IPS-NIHi7 (cell line): ENCODE measurements around the gene PCDHAC2.

Source experiments
- DNase-seq: peaks from one replicate; pipeline ENCODE4 v3.0.0; 2012; ENCODE audit warnings: mixed read lengths; ENCODE audit errors: extremely low spot score

The PCDHAC2 gene, protein sequence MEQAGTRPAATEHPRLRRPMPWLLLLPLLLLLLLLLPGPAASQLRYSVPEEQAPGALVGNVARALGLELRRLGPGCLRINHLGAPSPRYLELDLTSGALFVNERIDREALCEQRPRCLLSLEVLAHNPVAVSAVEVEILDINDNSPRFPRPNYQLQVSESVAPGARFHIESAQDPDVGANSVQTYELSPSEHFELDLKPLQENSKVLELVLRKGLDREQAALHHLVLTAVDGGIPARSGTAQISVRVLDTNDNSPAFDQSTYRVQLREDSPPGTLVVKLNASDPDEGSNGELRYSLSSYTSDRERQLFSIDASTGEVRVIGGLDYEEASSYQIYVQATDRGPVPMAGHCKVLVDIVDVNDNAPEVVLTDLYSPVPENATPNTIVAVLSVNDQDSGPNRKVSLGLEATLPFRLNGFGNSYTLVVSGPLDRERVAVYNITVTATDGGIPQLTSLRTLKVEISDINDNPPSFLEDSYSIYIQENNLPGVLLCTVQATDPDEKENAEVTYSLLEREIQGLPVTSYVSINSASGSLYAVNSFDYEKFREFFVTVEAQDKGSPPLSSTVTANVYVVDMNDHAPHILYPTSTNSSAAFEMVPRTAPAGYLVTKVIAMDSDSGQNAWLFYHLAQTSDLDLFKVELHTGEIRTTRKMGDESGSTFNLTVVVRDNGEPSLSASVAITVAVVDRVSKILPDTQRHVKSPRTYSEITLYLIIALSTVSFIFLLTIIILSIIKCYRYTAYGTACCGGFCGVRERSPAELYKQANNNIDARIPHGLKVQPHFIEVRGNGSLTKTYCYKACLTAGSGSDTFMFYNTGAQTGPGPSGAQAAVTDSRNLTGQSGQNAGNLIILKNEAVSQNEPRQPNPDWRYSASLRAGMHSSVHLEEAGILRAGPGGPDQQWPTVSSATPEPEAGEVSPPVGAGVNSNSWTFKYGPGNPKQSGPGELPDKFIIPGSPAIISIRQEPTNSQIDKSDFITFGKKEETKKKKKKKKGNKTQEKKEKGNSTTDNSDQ

DNA sequence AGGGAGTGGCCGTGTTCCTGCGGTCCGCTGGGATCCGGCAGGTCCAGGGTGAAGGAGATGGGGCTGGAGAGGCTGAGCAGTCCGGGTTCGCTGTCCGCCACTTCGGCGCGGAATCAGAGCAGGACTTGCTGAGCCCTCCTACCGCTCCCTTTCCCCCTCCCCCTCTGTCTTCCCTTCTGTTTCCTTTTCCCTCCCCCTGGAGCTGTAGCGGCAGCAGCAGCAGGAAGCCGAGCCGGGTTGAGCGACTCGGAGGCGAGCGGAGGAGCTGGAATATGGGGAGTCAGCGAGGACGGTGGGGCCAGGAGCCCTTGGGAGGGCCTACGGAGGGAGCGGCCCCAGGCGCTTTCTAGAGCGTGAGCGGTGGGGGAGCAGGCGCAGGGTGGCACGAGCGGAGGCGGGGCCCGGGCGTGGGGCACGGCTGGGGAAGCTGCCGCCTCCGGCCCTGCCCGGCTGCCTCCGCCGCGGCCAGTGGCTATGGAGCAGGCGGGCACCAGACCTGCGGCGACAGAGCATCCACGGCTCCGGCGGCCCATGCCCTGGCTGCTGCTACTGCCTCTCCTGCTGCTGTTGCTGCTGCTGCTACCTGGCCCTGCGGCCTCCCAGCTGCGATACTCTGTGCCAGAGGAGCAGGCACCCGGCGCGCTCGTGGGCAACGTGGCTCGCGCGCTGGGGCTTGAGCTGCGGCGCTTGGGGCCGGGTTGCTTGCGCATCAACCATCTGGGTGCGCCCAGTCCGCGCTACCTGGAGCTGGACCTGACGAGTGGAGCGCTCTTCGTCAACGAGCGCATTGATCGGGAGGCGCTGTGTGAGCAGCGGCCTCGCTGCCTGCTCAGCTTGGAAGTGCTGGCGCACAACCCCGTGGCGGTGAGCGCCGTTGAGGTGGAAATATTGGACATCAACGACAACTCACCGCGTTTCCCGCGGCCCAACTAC lies at the start of gene PCDHAC2:
TSS of gene PCDHAC2 (plus strand) at position 184 of the 933 bp plus-strand sequence. CDS start at position 475, 291 bp downstream.
- DNase-seq: peak; percentile 72

DNA sequence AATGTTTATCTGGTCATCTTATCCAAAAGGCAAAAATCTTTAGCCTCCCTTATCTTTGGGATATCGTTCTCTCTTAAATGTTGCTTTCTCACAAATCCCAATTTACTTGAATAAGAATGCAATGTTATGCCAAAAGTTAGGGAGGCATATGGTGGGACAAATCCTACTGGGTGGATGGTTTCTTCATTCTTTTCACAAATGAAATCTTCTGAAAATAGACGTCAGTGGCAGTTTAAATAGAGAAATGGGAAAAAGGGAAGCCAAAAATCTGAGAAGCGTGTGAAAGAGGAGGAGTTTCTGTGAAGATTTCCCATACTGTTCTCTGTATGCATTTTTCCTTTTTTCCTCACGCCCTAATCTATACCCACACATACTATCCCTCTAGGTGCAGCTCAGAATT lies 42.7 kb upstream of the PCDHAC2 start:
- no peak for DNase-seq

DNA sequence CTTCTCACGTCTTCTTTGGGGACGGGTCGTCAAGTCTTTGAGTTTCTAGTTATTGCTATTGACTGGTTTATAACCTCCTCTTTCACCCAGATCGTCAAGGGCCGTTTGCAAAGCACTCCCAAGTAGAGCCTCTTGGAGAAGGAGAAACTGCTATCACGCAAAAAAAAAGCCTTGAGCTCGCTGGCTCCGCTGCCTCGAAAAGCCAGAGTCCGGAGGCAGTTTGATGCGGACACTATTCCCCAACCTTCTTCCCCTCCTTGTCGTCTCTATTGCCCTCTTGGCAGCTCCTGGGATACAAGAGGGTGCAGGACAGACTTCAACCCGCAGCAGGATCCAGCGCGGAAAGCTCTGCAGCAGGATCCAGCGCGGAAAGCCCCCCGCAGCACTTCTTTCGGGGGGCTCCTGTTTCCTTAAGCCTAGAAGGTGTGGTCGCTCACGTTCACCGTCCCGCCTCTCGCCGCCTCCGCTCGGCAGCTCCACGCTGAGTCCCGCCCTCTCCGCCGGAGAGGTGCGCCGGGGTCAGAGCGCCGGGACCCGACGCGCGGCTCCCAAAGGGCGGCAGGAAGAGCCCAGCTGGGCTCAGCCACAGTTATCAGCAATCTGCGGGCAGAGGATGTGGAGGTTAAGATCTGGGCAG lies 40.4 kb upstream of the PCDHAC2 start, which contains the start of gene PCDHAC1:
TSS of gene PCDHAC1 (plus strand) at position 494 of the 637 bp plus-strand sequence. CDS start 594 bp downstream, outside the sequence.
- DNase-seq: peak; percentile 80

DNA sequence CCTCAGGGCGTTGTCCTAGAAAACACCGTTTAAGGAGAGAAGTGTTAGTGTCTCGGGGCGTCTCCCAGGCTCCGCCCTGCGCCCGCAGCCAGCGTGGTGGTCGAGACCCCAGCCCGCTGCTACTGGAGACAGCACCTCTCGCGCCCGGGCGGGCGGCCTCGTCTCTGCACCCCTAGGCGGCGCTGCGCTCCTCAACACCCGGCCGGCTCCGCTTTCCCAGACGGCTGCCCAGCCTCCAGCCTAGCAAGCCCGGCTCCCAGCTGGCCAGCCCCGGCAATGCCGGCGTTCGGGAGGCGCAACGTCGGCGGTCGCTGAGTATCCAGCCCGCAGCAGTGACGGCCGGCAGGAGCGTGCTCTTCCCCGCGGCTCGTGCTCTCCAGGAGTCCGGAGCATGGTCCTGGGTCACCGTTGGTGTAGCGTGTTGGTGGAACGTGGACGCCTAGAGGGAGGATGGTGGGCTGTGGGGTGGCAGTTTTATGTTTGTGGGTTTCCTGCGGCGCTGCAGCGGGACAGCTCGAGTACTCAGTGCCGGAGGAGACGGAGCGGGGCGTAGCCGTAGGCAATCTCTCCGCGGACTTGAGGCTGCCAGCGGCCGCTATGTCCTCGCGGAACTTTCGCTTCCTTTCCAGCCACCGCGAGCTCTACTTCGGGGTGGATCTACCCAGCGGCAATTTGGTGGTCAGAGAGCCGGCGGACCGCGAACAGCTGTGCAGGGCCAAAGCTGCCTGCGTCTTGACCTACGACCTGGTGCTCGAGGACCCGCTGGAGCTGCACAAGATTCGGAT lies 39.6 kb upstream of the PCDHAC2 start:
- peak; percentile 92 for DNase-seq

DNA sequence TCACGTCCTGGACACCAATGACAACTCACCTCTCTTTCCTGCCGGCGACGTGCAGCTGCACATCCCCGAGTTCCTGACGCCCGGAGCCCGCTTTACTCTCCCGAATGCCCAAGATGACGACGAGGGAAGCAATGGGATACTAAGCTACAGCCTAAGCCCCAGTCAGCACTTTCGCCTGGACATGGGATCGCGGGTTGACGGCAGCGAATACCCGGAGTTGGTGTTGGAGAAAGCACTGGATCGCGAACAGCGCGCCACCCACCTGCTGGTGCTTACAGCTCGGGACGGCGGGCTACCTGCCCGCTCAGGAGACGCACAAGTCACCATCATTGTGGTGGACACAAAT lies 39.1 kb upstream of the PCDHAC2 start:
- DNase-seq: peak; percentile 40

DNA sequence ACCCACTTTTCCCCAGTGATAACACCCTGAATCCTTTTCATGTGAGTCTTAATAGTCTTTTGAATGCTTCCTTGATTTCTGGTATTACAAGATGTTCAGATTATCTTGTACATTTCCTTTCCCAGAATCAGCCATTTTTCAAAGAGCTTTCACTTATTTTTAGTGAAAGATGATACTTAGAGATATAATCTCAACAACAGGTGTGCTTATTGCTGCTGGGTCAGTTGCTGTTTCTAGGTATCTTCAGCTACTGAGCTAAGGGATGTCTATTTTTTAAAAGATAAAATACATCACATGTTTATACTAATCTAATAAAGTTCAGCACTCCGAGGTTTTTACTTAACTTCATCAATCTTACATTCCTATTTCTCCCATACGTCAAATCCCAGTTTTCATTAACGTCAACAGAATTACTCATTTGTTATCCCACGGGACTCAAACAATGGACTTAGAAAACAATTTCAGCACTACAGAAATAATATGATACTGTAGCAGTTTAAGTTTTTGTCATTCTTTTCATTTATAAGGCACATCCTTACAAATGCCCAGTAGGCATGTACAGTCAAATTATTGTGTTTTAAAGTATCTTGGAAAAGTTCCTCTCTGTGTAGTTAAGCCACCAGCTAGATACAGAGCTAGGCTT lies 31.2 kb upstream of the PCDHAC2 start:
- no peak for DNase-seq

DNA sequence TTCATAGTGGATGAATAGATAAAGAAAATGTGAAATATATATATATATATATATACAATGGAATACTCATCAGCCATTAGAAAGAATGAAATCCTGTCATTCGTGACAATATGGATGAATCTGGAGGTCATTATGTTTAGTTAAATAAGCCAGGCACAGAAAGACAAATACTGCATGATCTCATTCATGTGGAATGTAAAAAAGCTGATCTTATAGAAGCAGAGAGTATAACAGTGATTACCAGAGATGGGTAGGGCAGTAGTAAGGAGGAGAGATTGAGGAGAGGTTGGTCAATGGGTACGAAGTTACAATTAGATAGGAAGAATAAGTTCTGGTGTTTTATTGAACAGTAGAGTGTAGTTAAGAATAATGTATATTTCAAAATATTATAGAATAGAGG lies 19.7 kb upstream of the PCDHAC2 start:
- no peak for DNase-seq

DNA sequence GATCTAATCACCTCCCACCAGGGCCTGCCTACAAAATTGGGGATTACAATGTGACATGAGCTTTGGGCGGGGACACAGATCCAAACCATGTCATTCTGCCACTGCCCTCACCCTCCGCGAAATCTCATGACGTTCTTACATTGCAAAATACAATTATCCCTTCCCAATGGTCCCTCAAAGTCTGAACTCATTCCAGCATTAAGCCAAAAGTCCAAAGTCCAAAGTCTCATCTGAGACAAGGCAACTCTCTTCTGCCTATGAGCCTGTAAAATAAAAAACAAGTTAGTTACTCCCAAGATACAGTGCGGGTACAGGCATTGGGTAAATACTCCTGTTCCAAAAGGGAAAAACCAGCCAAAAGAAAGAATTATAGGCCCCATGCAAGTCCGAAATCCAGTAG lies 14.6 kb upstream of the PCDHAC2 start:
- no peak for DNase-seq

DNA sequence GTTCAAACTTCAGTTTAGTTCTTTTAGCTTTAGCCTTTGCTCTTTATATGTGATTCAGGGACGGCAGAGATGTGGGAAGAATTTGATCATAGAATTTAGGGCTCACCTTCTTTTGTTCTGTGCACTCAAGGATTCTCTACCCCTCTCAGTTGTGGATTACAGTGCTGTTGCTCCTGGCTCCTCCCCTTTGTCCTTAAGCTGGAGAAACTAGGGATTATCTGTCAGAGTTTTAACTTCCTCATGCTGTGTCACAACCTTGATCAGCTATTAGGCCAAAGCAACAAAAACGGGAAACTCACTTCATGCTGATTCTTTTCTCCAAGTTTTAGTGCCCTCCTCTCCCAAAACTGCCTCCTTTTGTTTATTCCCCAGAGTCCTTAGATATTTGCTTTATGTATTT lies 13.0 kb upstream of the PCDHAC2 start:
- peak; percentile 28 for DNase-seq

DNA sequence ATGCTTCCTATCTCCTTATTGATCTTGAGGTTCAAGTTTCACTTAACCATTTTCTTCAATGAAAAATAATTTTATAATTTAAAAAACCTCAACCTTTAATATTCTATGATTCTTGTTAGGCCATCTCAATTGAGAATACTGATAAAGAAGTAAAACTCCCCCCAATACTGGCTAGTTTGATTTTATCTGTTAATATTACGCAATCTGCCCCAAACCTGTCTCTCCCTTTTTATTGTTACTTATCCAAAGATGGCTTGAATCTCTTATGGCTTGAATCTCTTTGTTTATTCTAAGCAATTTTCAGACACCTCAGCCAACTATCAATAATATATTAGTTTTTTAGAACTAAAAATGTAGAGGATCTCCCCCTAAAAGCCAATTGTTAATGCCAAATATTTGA lies 4.1 kb upstream of the PCDHAC2 start:
- no peak for DNase-seq

GRCh38 chr5:140964356-140964755 lies 1.9 kb upstream of the PCDHAC2 start:
- no peak for DNase-seq

DNA sequence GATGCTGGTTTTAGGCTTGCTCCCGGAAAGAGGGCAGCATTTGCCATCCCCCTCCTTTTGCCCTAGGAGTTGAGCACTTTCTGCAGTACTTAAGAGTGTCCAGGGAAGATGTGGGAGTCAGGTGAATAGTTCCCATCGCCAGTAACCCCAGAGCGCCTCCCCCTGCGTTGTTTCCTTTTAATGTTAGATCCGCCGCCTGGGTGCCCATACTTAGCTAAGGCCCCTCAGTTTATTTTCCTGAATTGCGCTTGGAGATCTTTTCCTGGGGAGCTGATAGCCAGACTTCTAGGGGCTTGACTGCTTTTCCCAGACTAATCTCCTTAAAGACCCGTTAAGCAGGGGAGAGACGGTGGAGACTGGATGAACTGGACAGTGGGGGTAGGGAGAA lies 377 bp upstream of the PCDHAC2 start:
- no peak for DNase-seq

DNA sequence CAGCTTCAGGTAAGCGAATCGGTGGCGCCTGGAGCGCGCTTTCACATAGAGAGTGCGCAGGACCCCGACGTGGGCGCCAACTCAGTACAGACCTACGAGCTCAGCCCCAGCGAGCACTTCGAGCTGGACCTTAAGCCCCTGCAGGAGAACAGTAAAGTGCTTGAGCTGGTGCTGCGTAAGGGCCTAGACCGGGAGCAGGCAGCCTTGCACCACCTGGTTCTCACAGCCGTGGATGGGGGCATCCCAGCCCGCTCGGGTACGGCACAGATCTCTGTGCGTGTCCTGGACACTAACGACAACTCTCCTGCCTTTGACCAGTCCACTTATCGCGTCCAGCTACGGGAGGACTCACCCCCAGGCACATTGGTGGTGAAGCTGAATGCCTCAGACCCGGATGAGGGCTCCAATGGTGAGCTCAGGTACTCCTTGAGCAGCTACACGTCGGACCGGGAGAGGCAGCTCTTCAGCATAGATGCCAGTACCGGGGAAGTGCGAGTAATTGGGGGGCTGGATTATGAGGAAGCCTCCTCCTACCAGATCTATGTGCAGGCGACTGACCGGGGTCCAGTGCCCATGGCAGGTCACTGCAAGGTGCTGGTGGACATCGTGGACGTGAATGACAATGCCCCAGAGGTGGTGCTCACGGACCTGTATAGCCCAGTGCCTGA lies 1.1 kb downstream of the PCDHAC2 start:
- no peak for DNase-seq

DNA sequence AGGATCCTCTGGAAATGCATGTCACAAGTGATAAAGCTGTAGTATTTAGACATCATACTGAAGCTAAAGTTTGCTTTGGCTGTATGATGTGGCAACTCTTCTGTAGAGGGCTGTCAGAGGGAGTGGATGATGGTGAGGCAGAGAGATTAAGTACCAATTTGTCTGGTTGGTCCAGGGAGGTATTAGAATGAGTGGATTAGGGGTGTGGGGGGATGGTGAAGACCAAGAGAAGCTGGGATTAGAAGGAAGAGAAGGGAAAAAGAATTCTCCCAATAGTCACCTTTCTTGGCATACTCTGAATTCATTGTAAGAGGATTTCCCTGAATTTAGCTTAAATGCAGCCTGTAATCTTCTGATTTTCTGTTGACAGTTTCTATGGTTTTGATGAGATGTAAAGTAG lies 3.6 kb downstream of the PCDHAC2 start:
- DNase-seq: no peak

DNA sequence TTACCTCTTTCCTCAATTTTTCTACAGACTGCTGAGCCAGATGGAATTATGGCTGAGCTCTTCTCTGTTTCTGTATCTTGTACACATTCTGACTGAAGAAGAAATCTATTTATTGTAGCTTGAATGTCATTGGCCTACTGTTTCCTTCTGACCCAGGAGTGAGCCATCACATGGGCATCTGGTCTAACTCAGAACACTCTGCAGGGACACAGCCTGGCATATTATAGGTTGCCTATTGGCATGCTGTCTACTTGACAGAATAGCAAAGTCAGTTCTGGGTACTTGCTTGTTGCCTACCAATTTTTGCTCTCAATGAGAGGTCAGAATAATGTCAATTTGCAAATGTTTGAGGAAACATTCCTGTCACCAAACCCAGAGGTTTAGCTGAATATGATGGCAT lies 7.3 kb downstream of the PCDHAC2 start:
- no peak for DNase-seq

DNA sequence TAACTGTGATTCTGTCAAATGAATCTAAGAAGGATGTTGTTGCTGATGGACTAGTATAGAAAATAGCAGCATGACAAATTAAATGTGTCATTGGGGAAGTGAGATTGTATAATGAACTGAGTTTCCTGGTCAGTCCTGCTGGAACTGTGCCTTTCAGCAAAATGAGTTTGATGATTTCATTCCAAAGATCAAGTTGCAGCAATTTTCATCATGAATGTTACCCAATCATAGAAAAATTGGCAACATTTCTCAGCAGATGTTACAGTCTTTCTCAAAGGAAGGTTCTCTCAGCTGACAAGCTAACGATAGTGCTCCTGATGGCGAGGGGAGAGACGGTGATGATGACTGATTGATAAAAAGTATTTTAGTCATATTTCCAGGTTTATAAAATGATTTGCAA lies 10.7 kb downstream of the PCDHAC2 start:
- DNase-seq: no peak

- DNase-seq: no peak
These were observed 12.0 kb downstream of the PCDHAC2 start for GRCh38 chr5:140978260-140978659.

- DNase-seq: no peak
These were observed 12.7 kb downstream of the PCDHAC2 start for GRCh38 chr5:140978983-140979382.

DNA sequence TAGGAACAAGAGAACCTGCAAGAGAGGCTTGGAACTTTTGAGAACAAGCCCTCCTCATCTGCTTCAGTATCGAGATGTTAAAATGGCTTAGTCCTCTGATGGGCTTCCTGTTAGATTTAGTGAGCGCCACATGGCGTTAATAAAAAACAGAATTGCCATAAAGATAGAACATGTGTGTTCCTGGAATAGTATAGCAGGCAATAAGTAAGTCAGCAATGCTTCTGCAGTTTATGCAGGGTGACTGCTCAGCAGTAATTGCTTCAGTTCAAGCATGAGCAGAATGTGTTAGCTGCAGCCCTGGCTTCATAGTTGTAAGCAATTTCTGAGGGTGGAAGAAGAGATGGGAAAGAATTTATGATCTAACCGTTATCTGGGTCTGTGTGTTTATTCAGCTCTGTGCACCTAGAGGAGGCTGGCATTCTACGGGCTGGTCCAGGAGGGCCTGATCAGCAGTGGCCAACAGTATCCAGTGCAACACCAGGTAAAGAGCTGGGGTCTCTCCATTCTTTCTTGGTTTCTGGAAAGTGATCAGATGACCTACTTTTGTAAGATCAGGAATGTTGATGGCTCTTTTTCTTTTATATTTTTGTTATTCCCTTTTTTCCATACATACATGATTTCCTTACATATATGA lies 15.9 kb downstream of the PCDHAC2 start:
- DNase-seq: no peak
